Ishikawa (cell line): ENCODE measurements around the gene GPATCH4.

Source experiments
- CEBPB ChIP-seq: IDR thresholded peaks from 2 replicates; pipeline ENCODE4 v1.6.1; 2012
- CREB1 ChIP-seq: IDR thresholded peaks from 2 replicates; pipeline ENCODE4 v1.6.1; 2012; ENCODE audit warnings: low read depth
- EGR1 ChIP-seq: IDR thresholded peaks from 2 replicates; pipeline ENCODE4 v1.6.1; 2012
- EP300 ChIP-seq: IDR thresholded peaks from 2 replicates; pipeline ENCODE4 v1.6.1; 2012; ENCODE audit warnings: borderline replicate concordance
- FOXM1 ChIP-seq: IDR thresholded peaks from 2 replicates; pipeline ENCODE4 v1.6.1; 2012; ENCODE audit warnings: low read depth, borderline replicate concordance
- NFIC ChIP-seq: IDR thresholded peaks from 2 replicates; pipeline ENCODE4 v1.6.1; 2012
- RAD21 ChIP-seq: IDR thresholded peaks from 2 replicates; pipeline ENCODE4 v1.6.1; 2012; ENCODE audit warnings: low read depth
- REST ChIP-seq: IDR thresholded peaks from 2 replicates; pipeline ENCODE4 v1.6.1; 2012; ENCODE audit warnings: low read depth, mild to moderate bottlenecking
- TAF1 ChIP-seq: IDR thresholded peaks from 2 replicates; pipeline ENCODE4 v1.6.1; 2012; ENCODE audit warnings: low read depth, mild to moderate bottlenecking
- TCF12 ChIP-seq: IDR thresholded peaks from 2 replicates; pipeline ENCODE4 v1.6.1; 2012; ENCODE audit warnings: low read depth
- TEAD4 ChIP-seq: IDR thresholded peaks from 2 replicates; pipeline ENCODE4 v1.6.1; 2012
- USF1 ChIP-seq: IDR thresholded peaks from 2 replicates; pipeline ENCODE4 v1.6.1; 2012
- YY1 ChIP-seq: IDR thresholded peaks from 2 replicates; pipeline ENCODE4 v1.6.1; 2012; ENCODE audit warnings: low read depth
- ZBTB7A ChIP-seq: IDR thresholded peaks from 2 replicates; pipeline ENCODE4 v1.6.1; 2012; ENCODE audit warnings: low read depth
- TF ChIP-seq, protein P1 (sequence below): IDR thresholded peaks from 2 replicates; pipeline ENCODE4 v1.6.1; 2012

Gene GPATCH4

DNA sequence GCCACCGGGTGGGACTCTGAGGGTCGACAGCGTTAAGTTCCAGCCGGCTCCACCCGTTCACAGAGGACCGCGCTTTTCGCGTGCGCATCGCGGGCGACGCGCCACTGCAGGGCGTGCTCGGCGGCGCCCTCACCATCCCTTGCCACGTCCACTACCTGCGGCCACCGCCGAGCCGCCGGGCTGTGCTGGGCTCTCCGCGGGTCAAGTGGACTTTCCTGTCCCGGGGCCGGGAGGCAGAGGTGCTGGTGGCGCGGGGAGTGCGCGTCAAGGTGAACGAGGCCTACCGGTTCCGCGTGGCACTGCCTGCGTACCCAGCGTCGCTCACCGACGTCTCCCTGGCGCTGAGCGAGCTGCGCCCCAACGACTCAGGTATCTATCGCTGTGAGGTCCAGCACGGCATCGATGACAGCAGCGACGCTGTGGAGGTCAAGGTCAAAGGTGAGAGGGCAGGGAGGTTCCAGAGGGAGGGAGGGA lies 45.5 kb upstream of the GPATCH4 start:
- TF ChIP-seq YY1 (no peak), USF1 (no peak), EGR1 (no peak), TEAD4 (no peak), NFIC (no peak), FOXM1 (no peak), TAF1 (no peak), CEBPB (no peak)
- TF ChIP-seq, protein P1, sequence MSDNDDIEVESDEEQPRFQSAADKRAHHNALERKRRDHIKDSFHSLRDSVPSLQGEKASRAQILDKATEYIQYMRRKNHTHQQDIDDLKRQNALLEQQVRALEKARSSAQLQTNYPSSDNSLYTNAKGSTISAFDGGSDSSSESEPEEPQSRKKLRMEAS = no peak

GRCh38 chr1:156645666-156646065 lies 44.4 kb upstream of the GPATCH4 start:
- TF ChIP-seq CREB1 (no peak), TCF12 (no peak), ZBTB7A (no peak), FOXM1 (no peak), NFIC (no peak), CEBPB (no peak), EP300 (no peak), REST (no peak), YY1 (no peak), TEAD4 (no peak), EGR1 (no peak), TAF1 (no peak), USF1 (no peak), RAD21 (no peak)
- TF ChIP-seq, protein P1 = no peak

GRCh38 chr1:156645056-156645455 lies 43.8 kb upstream of the GPATCH4 start:
- TF ChIP-seq CREB1 (no peak), TEAD4 (no peak), RAD21 (no peak), ZBTB7A (no peak), NFIC (no peak), REST (no peak), TAF1 (no peak), TCF12 (no peak), FOXM1 (no peak), YY1 (no peak), CEBPB (no peak), EGR1 (no peak), USF1 (no peak), EP300 (no peak)
- TF ChIP-seq, protein P1 = no peak

GRCh38 chr1:156644640-156645039 lies 43.4 kb upstream of the GPATCH4 start:
- TF ChIP-seq NFIC (no peak), TAF1 (no peak), EGR1 (no peak), ZBTB7A (no peak), RAD21 (no peak), FOXM1 (no peak), CREB1 (no peak), REST (no peak), EP300 (no peak)
- TF ChIP-seq, protein P1 = no peak
